Cardiac fibroblast (primary cell): ENCODE measurements around the gene SLC8A3.

Experiments
- DNase-seq, 2 donors: peaks; one replicate each; pipeline versions ENCODE4 v3.0.0 to v3.0.0-alpha.2; 2010; ENCODE audit warnings: low read depth in 2 of 2
- H3K4me3 ChIP-seq, 2 donors: replicated peaks in 1 of 2; 1 replicate in 1 of 2; 2 replicates in 1 of 2; pipeline ENCODE4 v1.5.1; 2011; ENCODE audit warnings: low read depth in 2 of 2, low read length in 2 of 2, mild to moderate bottlenecking in 2 of 2, moderate library complexity in 1 of 2
- CTCF ChIP-seq: IDR thresholded peaks from one replicate; pipeline ENCODE4 v1.5.1; 2011; ENCODE audit warnings: low read depth, mild to moderate bottlenecking, low read length, inconsistent platforms

Gene SLC8A3

GRCh38 chr14:70130482-70130881 is 58.3 kb downstream of the SLC8A3 start:
- TF ChIP-seq CTCF = no peak
- DNase-seq = no peak

GRCh38 chr14:70127186-70127585 is 61.6 kb downstream of the SLC8A3 start:
- H3K4me3 ChIP-seq = no peak overlapping the region
- DNase-seq = no peak
- no peak for TF ChIP-seq CTCF

More at GRCh38 chr14:70130482-70130881, 58.3 kb downstream of the SLC8A3 start:
- H3K4me3 ChIP-seq = no peak overlapping the region

GRCh38 chr14:70123796-70124195 is 65.0 kb downstream of the SLC8A3 start:
- no peak overlapping the region for H3K4me3 ChIP-seq
- TF ChIP-seq CTCF = no peak
- no peak for DNase-seq

- H3K4me3 ChIP-seq = no peak overlapping the region
- DNase-seq = no peak
- TF ChIP-seq CTCF = no peak
These were observed 67.2 kb downstream of the SLC8A3 start for GRCh38 chr14:70121521-70121920.

- H3K4me3 ChIP-seq = no peak overlapping the region
- no peak for TF ChIP-seq CTCF
- DNase-seq = no peak
These were observed 70.7 kb downstream of the SLC8A3 start for GRCh38 chr14:70118064-70118463.

- DNase-seq = no peak
- no peak for TF ChIP-seq CTCF
- H3K4me3 ChIP-seq = no peak overlapping the region
These were observed 72.5 kb downstream of the SLC8A3 start for GRCh38 chr14:70116278-70116677.

GRCh38 chr14:70114621-70115156 is 74.1 kb downstream of the SLC8A3 start:
- no peak overlapping the region for H3K4me3 ChIP-seq
- no peak for TF ChIP-seq CTCF

More at GRCh38 chr14:70114621-70115156, 74.1 kb downstream of the SLC8A3 start:
- DNase-seq = no peak
